Uterus (tissue), 4 donors: ENCODE data around the gene CDH16. TPM values are rescaled to one million over a fixed set of nuclear protein-coding genes. Genes with fewer than 3 reads are reported as not detected.

Experiments used
- DNase-seq, 2 donors: peaks; one replicate each; pipeline ENCODE4 v3.0.0-alpha.2; 2019 to 2020
- H3K27ac ChIP-seq, 2 donors: fragments of 200-600 bp; sonication (generic); 1 replicate in 1 of 2; 2 replicates in 1 of 2; pipeline ENCODE4 v1.5.1; 2016 to 2018
- H3K27me3 ChIP-seq, 2 donors: fragments of 200-600 bp; sonication (generic); one replicate each; pipeline ENCODE4 v1.5.1; 2018 to 2019; ENCODE audit warnings: control low read depth in 1 of 2
- H3K36me3 ChIP-seq, 2 donors: fragments of 200-600 bp; sonication (generic); one replicate each; pipeline ENCODE4 v1.5.1; 2019; ENCODE audit warnings: control low read depth in 1 of 2
- H3K4me1 ChIP-seq, 2 donors: fragments of 200-600 bp; sonication (generic); one replicate each; pipeline ENCODE4 v1.5.1; 2018 to 2019; ENCODE audit warnings: control low read depth in 1 of 2
- H3K4me3 ChIP-seq, 2 donors: fragments of 200-600 bp; sonication (generic); 1 replicate in 1 of 2; 2 replicates in 1 of 2; pipeline ENCODE4 v1.5.1; 2018 to 2019; ENCODE audit warnings: mild to moderate bottlenecking in 1 of 2
- H3K9me3 ChIP-seq, 2 donors: fragments of 200-600 bp; sonication (generic); one replicate each; pipeline ENCODE4 v1.5.1; 2019; ENCODE audit warnings: control low read depth in 1 of 2
- CTCF ChIP-seq, 4 experiments: fragments of 200-600 bp in 2 of 4; fragments of 450-650 bp in 2 of 4; sonication (generic) in 2 of 4; IDR thresholded peaks; one replicate each; pipeline ENCODE4 v1.5.1; 2016 to 2019; ENCODE audit warnings: antibody characterized with exemption in 4 of 4, mild to moderate bottlenecking in 2 of 4, moderate library complexity in 1 of 4
- POLR2A ChIP-seq, 2 donors: fragments of 450-650 bp; IDR thresholded peaks; one replicate each; pipeline ENCODE4 v1.6.1; 2016; ENCODE audit warnings: antibody characterized with exemption in 2 of 2, mild to moderate bottlenecking in 1 of 2, moderate library complexity in 1 of 2
- intact Hi-C: fragments of 100-400 bp; cut with DNase I; formaldehyde crosslinking; loops from one replicate; pipeline ENCODE4 v1.15.1; 2023; ENCODE audit warnings: low total_unique reads
- total RNA-seq, 4 donors: library from RNA; depleted of rRNA in 3 of 4; stranded (reverse); fragments of >200 nt in 3 of 4; gene quantifications; one replicate each; pipeline versions ENCODE4 v1.1.0 to v1.2.4, GENCODE V29; 2014 to 2023
- donor health status: DM: yes; HTN: yes; CAD: no.

Gene CDH16
- total RNA-seq, 4 donors from 2014 or later, result 12.6 TPM; not detected in 3

GRCh38 chr16:66914541-66914940 lies 4.1 kb downstream of the CDH16 start:
- no peak for TF ChIP-seq POLR2A (IDR thresholded peaks at IDR 0.05)
- no peak for TF ChIP-seq CTCF (IDR thresholded peaks at IDR 0.05)
- H3K27ac ChIP-seq, result no peak overlapping the region
- no peak for DNase-seq
- H3K4me3 ChIP-seq, result no peak overlapping the region
- intact Hi-C loops, result no loop called here
- no peaks in the 10 kb centered on the region for H3K4me1 ChIP-seq
- H3K9me3 ChIP-seq, result no peaks in the 10 kb centered on the region
- H3K27me3 ChIP-seq, result no peaks in the 10 kb centered on the region
- no peaks in the 10 kb centered on the region for H3K36me3 ChIP-seq

- Histone ChIP-seq H3K4me1 (no peaks in the 10 kb centered on the region), H3K36me3 (no peaks in the 10 kb centered on the region), H3K27ac (no peak overlapping the region), H3K27me3 (no peaks in the 10 kb centered on the region), H3K9me3 (no peaks in the 10 kb centered on the region), H3K4me3 (no peak overlapping the region)
- no peak for DNase-seq
- intact Hi-C loops, result no loop called here
- TF ChIP-seq CTCF (IDR thresholded peaks at IDR 0.05) (no peak), POLR2A (IDR thresholded peaks at IDR 0.05) (no peak)
Observed at GRCh38 chr16:66913711-66914110, 5.0 kb downstream of the CDH16 start.

- no peaks in the 10 kb centered on the region for H3K9me3 ChIP-seq
- no peak overlapping the region for H3K4me3 ChIP-seq
- no peak for TF ChIP-seq POLR2A (IDR thresholded peaks at IDR 0.05)
- no peak for TF ChIP-seq CTCF (IDR thresholded peaks at IDR 0.05)
- no peaks in the 10 kb centered on the region for H3K36me3 ChIP-seq
- H3K27me3 ChIP-seq, result no peaks in the 10 kb centered on the region
- DNase-seq, result no peak
- no peaks in the 10 kb centered on the region for H3K4me1 ChIP-seq
- intact Hi-C loops, result no loop called here
- no peak overlapping the region for H3K27ac ChIP-seq
Observed at GRCh38 chr16:66913081-66913480, 5.6 kb downstream of the CDH16 start.

GRCh38 chr16:66911801-66912200 lies 6.9 kb downstream of the CDH16 start:
- H3K27ac ChIP-seq, result no peak overlapping the region
- no peaks in the 10 kb centered on the region for H3K36me3 ChIP-seq
- H3K9me3 ChIP-seq, result no peaks in the 10 kb centered on the region
- DNase-seq, result no peak
- H3K4me1 ChIP-seq, result no peaks in the 10 kb centered on the region
- intact Hi-C loops, result no loop called here
- no peak for TF ChIP-seq POLR2A (IDR thresholded peaks at IDR 0.05)
- no peak for TF ChIP-seq CTCF (IDR thresholded peaks at IDR 0.05)
- H3K4me3 ChIP-seq, result no peak overlapping the region
- H3K27me3 ChIP-seq, result no peaks in the 10 kb centered on the region

GRCh38 chr16:66911112-66911511 lies 7.6 kb downstream of the CDH16 start:
- TF ChIP-seq POLR2A (IDR thresholded peaks at IDR 0.05) (no peak), CTCF (IDR thresholded peaks at IDR 0.05) (no peak)
- H3K4me1 ChIP-seq, result no peaks in the 10 kb centered on the region
- no peak for DNase-seq
- H3K36me3 ChIP-seq, result no peaks in the 10 kb centered on the region
- no peak overlapping the region for H3K4me3 ChIP-seq
- H3K27me3 ChIP-seq, result no peaks in the 10 kb centered on the region
- no peaks in the 10 kb centered on the region for H3K9me3 ChIP-seq
- intact Hi-C loops, result no loop called here
- no peak overlapping the region for H3K27ac ChIP-seq
